RWPE2 (cell line): Measurements from ENCODE around the gene NCOA7.

Experiments
- ATAC-seq: fragments of 200-7000 bp; cut with Tn5 transposase; 3 replicates; pipeline ENCODE4 v1.9.1; 2021; ENCODE audit warnings: low read depth
- DNase-seq: peaks from one replicate; pipeline ENCODE4 v3.0.0-alpha.2; 2020; ENCODE audit warnings: low spot score
- H3K27ac ChIP-seq: fragments of 450-650 bp; 2 replicates; pipeline ENCODE4 v1.5.1; 2017; ENCODE audit warnings: mild to moderate bottlenecking; ENCODE audit not compliant: poor library complexity, severe bottlenecking
- H3K27me3 ChIP-seq: fragments of 250-450 bp; sonication (Bioruptor Pico); 2 replicates; pipeline ENCODE4 v1.5.1; 2021; ENCODE audit warnings: mild to moderate bottlenecking, moderate library complexity; ENCODE audit not compliant: insufficient read depth, poor library complexity, severe bottlenecking
- H3K36me3 ChIP-seq: fragments of 250-450 bp; sonication (Bioruptor Pico); 2 replicates; pipeline ENCODE4 v1.5.1; 2020; ENCODE audit warnings: low read depth, mild to moderate bottlenecking, moderate library complexity
- H3K4me1 ChIP-seq: fragments of 250-450 bp; sonication (Bioruptor Pico); 2 replicates; pipeline ENCODE4 v1.5.1; 2021; ENCODE audit warnings: mild to moderate bottlenecking, moderate library complexity; ENCODE audit not compliant: insufficient read depth, poor library complexity, severe bottlenecking
- H3K4me3 ChIP-seq: fragments of 250-450 bp; sonication (Bioruptor Pico); 2 replicates; pipeline ENCODE4 v1.5.1; 2021; ENCODE audit warnings: mild to moderate bottlenecking, moderate library complexity; ENCODE audit not compliant: severe bottlenecking
- H3K9me3 ChIP-seq: fragments of 250-450 bp; sonication (Bioruptor Pico); 2 replicates; pipeline ENCODE4 v1.5.1; 2021; ENCODE audit warnings: mild to moderate bottlenecking, moderate library complexity; ENCODE audit not compliant: severe bottlenecking
- CTCF ChIP-seq: fragments of 450-650 bp; IDR thresholded peaks from one replicate; pipeline ENCODE4 v1.5.1; 2017; ENCODE audit warnings: mild to moderate bottlenecking, moderate library complexity; ENCODE audit not compliant: poor library complexity, severe bottlenecking

Gene NCOA7

GRCh38 chr6:125959041-125959440 is 168.3 kb downstream of the NCOA7 start:
- TF ChIP-seq CTCF: no peak
- H3K4me3 ChIP-seq: no peak overlapping the region
- DNase-seq: no peak
- no peaks in the 10 kb centered on the region for H3K27me3 ChIP-seq
- no peak for ATAC-seq
- peaks cover 15% of the 10 kb centered on the region for H3K4me1 ChIP-seq
- no peaks in the 10 kb centered on the region for H3K36me3 ChIP-seq
- no peaks in the 10 kb centered on the region for H3K9me3 ChIP-seq
- H3K27ac ChIP-seq: no peak overlapping the region

GRCh38 chr6:125961117-125961516 is 170.4 kb downstream of the NCOA7 start:
- H3K9me3 ChIP-seq: no peaks in the 10 kb centered on the region
- no peak for ATAC-seq
- DNase-seq: no peak
- no peak overlapping the region for H3K27ac ChIP-seq
- no peak overlapping the region for H3K4me3 ChIP-seq
- no peaks in the 10 kb centered on the region for H3K36me3 ChIP-seq
- TF ChIP-seq CTCF: no peak
- H3K27me3 ChIP-seq: no peaks in the 10 kb centered on the region
- peaks cover 12% of the 10 kb centered on the region for H3K4me1 ChIP-seq

- Histone ChIP-seq H3K9me3 (no peaks in the 10 kb centered on the region), H3K27ac (no peak overlapping the region), H3K36me3 (0 out of 2 replicates have a peak, but pooled peaks cover 11% of the 10 kb centered on the region), H3K4me1 (peaks cover 4% of the 10 kb centered on the region), H3K27me3 (no peaks in the 10 kb centered on the region), H3K4me3 (no peak overlapping the region)
- no peak for TF ChIP-seq CTCF
- ATAC-seq (no peak), DNase-seq (no peak)
These were observed 172.2 kb downstream of the NCOA7 start for GRCh38 chr6:125962900-125963497.

- no peaks in the 10 kb centered on the region for H3K4me1 ChIP-seq
- H3K9me3 ChIP-seq: no peaks in the 10 kb centered on the region
- H3K4me3 ChIP-seq: no peak overlapping the region
- ATAC-seq (no peak), DNase-seq (no peak)
- 0 out of 2 replicates have a peak, but pooled peaks cover 13% of the 10 kb centered on the region for H3K36me3 ChIP-seq
- TF ChIP-seq CTCF: no peak
- no peaks in the 10 kb centered on the region for H3K27me3 ChIP-seq
- H3K27ac ChIP-seq: no peak overlapping the region
These were observed 173.1 kb downstream of the NCOA7 start for GRCh38 chr6:125963817-125964216.

GRCh38 chr6:125966569-125966968 is 175.8 kb downstream of the NCOA7 start:
- Histone ChIP-seq H3K27me3 (no peaks in the 10 kb centered on the region), H3K4me3 (no peak overlapping the region), H3K4me1 (no peaks in the 10 kb centered on the region), H3K27ac (no peak overlapping the region), H3K9me3 (no peaks in the 10 kb centered on the region), H3K36me3 (0 out of 2 replicates have a peak, but pooled peaks cover 13% of the 10 kb centered on the region)
- DNase-seq: no peak
- no peak for TF ChIP-seq CTCF
- ATAC-seq: no peak
